ENCODE data around the gene TMEM239.

DNA sequence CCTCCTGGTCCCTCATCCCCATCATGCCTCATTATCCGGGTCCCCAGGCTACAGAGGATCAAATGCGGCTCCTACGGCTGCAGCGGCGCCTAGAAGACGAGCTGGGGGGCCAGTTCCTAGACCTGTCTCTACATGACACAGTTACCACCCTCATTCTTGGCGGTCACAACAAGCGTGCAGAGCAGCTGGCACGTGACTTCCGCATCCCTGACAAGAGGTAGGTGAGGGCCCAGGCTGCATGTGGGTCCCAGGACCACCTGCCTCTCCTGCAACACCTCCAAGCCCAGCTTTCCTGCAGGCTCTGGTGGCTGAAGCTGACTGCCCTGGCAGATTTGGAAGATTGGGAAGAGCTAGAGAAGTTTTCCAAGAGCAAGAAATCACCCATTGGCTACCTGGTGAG lies 48.9 kb downstream of the TMEM239 start:
- TF ChIP-seq POLR2AphosphoS5 (IDR thresholded peaks at IDR 0.05; ENCODE audit: borderline replicate concordance, low read depth, low read length) (no peak), EZH2 (IDR thresholded peaks at IDR 0.05) (no peak)
